GM12878 (cell line): Measurements from ENCODE around the gene TLX1. TPM values are rescaled to one million over a fixed set of nuclear protein-coding genes. Genes with fewer than 3 reads are reported as not detected.

ENCODE experiments used
- ATAC-seq: fragments of 200-7000 bp; cut with Tn5 transposase; 3 replicates; pipeline ENCODE4 v1.9.1; 2020; ENCODE audit warnings: mild to moderate bottlenecking, moderate library complexity
- BruUV-seq: library from RNA; stranded (reverse); fragments of 400-500 nt; replicated peaks from 2 replicates; lab custom pipeline; 2021; lab: Mats Ljungman, UMichigan
- CTCF ChIA-PET: fragments of 300-600 bp; sonication (Branson Sonifier 250); formaldehyde crosslinking; extraction: SDS; loops from one replicate; lab custom pipeline; 2021; ENCODE audit warnings: inconsistent platforms; lab: Yijun Ruan, JAX
- POLR2A ChIA-PET: fragments of 350-600 bp; formaldehyde crosslinking; extraction: SDS; loops from one replicate; lab custom pipeline; 2021; ENCODE audit warnings: inconsistent platforms; lab: Charles Lee
- RAD21 ChIA-PET: fragments of 300-600 bp; sonication (Branson Sonifier 250); formaldehyde crosslinking; loops from one replicate; lab custom pipeline; 2023; ENCODE audit warnings: antibody characterized with exemption; ENCODE audit not compliant: unreplicated experiment; lab: Charles Lee
- SMC1A ChIA-PET: fragments of 300-600 bp; sonication (Branson Sonifier 250); formaldehyde crosslinking; loops from one replicate; lab custom pipeline; 2023; ENCODE audit not compliant: unreplicated experiment, uncharacterized antibody; lab: Charles Lee
- DNase-seq: peaks from one replicate; pipeline ENCODE4 v3.0.0-alpha.2; 2011; ENCODE audit warnings: low read depth, low spot score
- FAIRE-seq: peaks from 3 replicates; lab custom pipeline; 2011; peaks lifted over from hg19 to GRCh38; lab: Jason Lieb, UNC
- H2AFZ ChIP-seq: 2 replicates; pipeline ENCODE4 v1.6.0; 2011; ENCODE audit warnings: low read depth, low read length, control low read depth; ENCODE audit not compliant: control insufficient read depth
- H3K27ac ChIP-seq: 2 replicates; pipeline ENCODE4 v1.5.1; 2011; ENCODE audit warnings: control low read depth; ENCODE audit not compliant: control insufficient read depth, insufficient read depth
- H3K27me3 ChIP-seq, 2 experiments: replicated peaks in 1 of 2; 2 replicates each; pipeline versions ENCODE4 v1.6.0 to v1.6.1; 2011; ENCODE audit warnings: low read length in 1 of 2; ENCODE audit not compliant: control insufficient read depth in 2 of 2, insufficient read depth in 2 of 2
- H3K36me3 ChIP-seq, 2 experiments: 2 replicates each; pipeline ENCODE4 v1.5.1; 2011; ENCODE audit warnings: low read length in 1 of 2; ENCODE audit not compliant: control insufficient read depth in 2 of 2, insufficient read depth in 2 of 2
- H3K4me1 ChIP-seq: 2 replicates; pipeline ENCODE4 v1.6.1; 2011; ENCODE audit warnings: mild to moderate bottlenecking, low read length, moderate library complexity, mixed read lengths; ENCODE audit not compliant: control insufficient read depth, insufficient read depth
- H3K4me2 ChIP-seq: 2 replicates; pipeline ENCODE4 v1.6.0; 2011; ENCODE audit warnings: control low read depth; ENCODE audit not compliant: control insufficient read depth, insufficient read depth
- H3K4me3 ChIP-seq: fragments of 200-600 bp; sonication (generic); 2 replicates; pipeline ENCODE4 v1.5.1; 2016
- H3K79me2 ChIP-seq: 2 replicates; pipeline ENCODE4 v1.6.0; 2011; ENCODE audit warnings: low read length; ENCODE audit not compliant: control insufficient read depth, insufficient read depth
- H3K9ac ChIP-seq: 2 replicates; pipeline ENCODE4 v1.8.0; 2011; ENCODE audit warnings: low read length, control low read depth, mixed read lengths; ENCODE audit not compliant: control insufficient read depth, insufficient read depth
- H3K9me3 ChIP-seq: replicated peaks from 3 replicates; pipeline ENCODE4 v1.5.1; 2011; ENCODE audit warnings: mild to moderate bottlenecking, low read length; ENCODE audit not compliant: control insufficient read depth, insufficient read depth
- H4K20me1 ChIP-seq: 2 replicates; pipeline ENCODE4 v1.6.0; 2011; ENCODE audit not compliant: control insufficient read depth, insufficient read depth
- JUND ChIP-seq: IDR thresholded peaks from 2 replicates; pipeline ENCODE4 v1.6.1; 2012; ENCODE audit warnings: low read depth, mild to moderate bottlenecking, low read length, improper control_type of control experiment, moderate library complexity
- PBX3 ChIP-seq: IDR thresholded peaks from 2 replicates; pipeline ENCODE4 v1.6.1; 2011; ENCODE audit warnings: mild to moderate bottlenecking, low read depth, low read length, moderate library complexity; ENCODE audit not compliant: insufficient replicate concordance
- WGBS: methylation state at CpG from one replicate; pipeline ENCODE4 v1.1.6; 2016; ENCODE audit warnings: low lambda C conversion rate; ENCODE audit not compliant: insufficient replicate concordance, insufficient coverage; ENCODE audit errors: missing lambda C conversion rate; 5-methylcytosine and 5-hydroxymethylcytosine counted together
- in situ Hi-C: fragments of 300-500 bp; cut with MboI; formaldehyde crosslinking; loops from 9 replicates; pipeline ENCODE4 v1.14.3; 2018; ENCODE audit warnings: mixed read lengths
- intact Hi-C: fragments of 100-400 bp; cut with micrococcal nuclease; formaldehyde crosslinking; loops from one replicate; pipeline ENCODE4 v1.14.2; 2022; ENCODE audit not compliant: unreplicated experiment
- polyA plus RNA-seq, 11 experiments: library from polyadenylated mRNA; depleted of rRNA in 4 of 11; unstranded in 6 of 11; stranded (reverse) in 5 of 11; fragments of >200 nt; fragmentation: Nextera tagmentation in 4 of 11; fragmentation: Illumina TruSeq in 1 of 11; extraction: Ambion mirVana in 4 of 11; extraction: Trizol in 1 of 11; gene quantifications; 1 replicate in 1 of 11; 2 replicates in 10 of 11; pipeline versions ENCODE4 v1.2.1 to v1.2.3, GENCODE V29; 2011 to 2016; ENCODE audit warnings: inconsistent platforms in 2 of 11, missing spikeins in 2 of 11, low read depth in 1 of 11
- total RNA-seq, 4 experiments: library from RNA; depleted of rRNA in 3 of 4; stranded (reverse); fragments of >200 nt in 3 of 4; fragmentation: Illumina TruSeq in 1 of 4; extraction: Trizol in 1 of 4; gene quantifications; 2 replicates each; pipeline versions ENCODE4 v1.2.1 to v1.2.3, GENCODE V29; 2013 to 2021
- TF ChIP-seq, protein P1 (sequence below): IDR thresholded peaks from 2 replicates; pipeline ENCODE4 v1.6.1; 2011; ENCODE audit warnings: borderline replicate concordance, low read depth, mild to moderate bottlenecking, moderate library complexity, low read length; ENCODE audit not compliant: insufficient read depth, poor library complexity, severe bottlenecking

Gene TLX1
- total and polyA plus RNA-seq, 10 of the 15 experiments (the other 5 are each of a cell fraction or from before 2014, with no cell fraction given), result not detected

DNA sequence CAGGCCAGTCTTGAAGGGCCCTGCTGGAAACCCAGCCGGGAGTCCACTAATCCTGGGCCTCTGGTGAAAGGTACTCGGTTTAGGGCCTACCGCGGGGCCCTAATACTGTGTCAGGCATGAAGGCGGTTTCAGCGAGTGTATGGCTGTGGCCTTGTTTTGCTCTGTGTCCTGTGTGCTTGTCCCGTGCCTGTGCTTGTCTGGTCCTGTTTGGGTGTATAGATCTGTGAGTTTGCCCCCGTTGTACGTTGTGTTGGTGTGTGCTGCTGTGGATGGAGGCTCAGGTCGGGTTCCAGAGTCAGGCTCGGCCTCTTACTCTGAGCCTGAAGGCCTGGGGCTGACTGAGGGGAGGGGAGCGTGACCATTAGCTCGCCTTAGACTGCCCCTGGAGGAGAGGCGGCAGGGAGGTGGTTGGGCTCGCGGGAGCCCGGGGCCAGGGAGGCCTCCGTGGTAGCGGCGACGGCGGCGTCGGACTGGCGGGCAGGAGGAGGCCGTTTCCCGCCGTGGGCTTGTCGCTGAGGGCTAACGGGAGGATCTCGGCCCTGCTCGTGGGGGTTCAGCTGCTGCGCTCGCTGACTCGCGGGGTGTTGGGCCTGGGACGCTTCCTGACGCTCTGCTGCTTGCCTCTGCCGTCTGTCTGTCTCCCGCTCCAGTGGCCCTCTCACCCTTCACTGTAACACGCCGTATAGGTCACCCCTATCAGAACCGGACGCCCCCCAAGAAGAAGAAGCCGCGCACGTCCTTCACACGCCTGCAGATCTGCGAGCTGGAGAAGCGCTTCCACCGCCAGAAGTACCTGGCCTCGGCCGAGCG is 2.6 kb downstream of the TLX1 start:
- ChIA-PET POLR2A (no interaction called here), SMC1A (no interaction called here), CTCF (interaction anchor here (1.2 to 1.6 kb wide), 2 partner anchors 8 to 37 kb away, joined by 3 to 4 read pairs; no protein-coding TSS in a partner anchor), RAD21 (interaction anchor here (0.8 kb wide), 1 partner anchor 37 kb away, joined by 3 read pairs; no protein-coding TSS in a partner anchor)
- H3K4me3 ChIP-seq, result no peak overlapping the region
- no TSS peak for BruUV-seq
- ATAC-seq, result no peak
- DNase-seq, result no peak
- intact Hi-C loops (no loop called here), in situ Hi-C loops (no loop called here)
- H2AFZ ChIP-seq, result no peak overlapping the region
- H4K20me1 ChIP-seq, result peaks cover 2% of the 10 kb centered on the region; the same call in 1 of the 2 replicates
- H3K27me3 ChIP-seq, result peaks cover 35 to 47% of the 10 kb centered on the region in 2 experiments
- H3K36me3 ChIP-seq, result no peaks in the 10 kb centered on the region
- no peak overlapping the region for H3K9ac ChIP-seq
- no peak overlapping the region for H3K4me2 ChIP-seq
- no peak for TF ChIP-seq JUND
- TF ChIP-seq PBX3, result no peak
- TF ChIP-seq, protein P1, sequence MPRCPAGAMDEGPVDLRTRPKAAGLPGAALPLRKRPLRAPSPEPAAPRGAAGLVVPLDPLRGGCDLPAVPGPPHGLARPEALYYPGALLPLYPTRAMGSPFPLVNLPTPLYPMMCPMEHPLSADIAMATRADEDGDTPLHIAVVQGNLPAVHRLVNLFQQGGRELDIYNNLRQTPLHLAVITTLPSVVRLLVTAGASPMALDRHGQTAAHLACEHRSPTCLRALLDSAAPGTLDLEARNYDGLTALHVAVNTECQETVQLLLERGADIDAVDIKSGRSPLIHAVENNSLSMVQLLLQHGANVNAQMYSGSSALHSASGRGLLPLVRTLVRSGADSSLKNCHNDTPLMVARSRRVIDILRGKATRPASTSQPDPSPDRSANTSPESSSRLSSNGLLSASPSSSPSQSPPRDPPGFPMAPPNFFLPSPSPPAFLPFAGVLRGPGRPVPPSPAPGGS, result no peak
- H3K9me3 ChIP-seq, result no peaks in the 10 kb centered on the region
- no peaks in the 10 kb centered on the region for H3K4me1 ChIP-seq
- no peak overlapping the region for H3K27ac ChIP-seq
- no peak for FAIRE-seq
- WGBS, result 26% methylated on average over 44 of the region's 54 CpGs
- H3K79me2 ChIP-seq, result no peaks in the 10 kb centered on the region
